GM18858 (cell line): ENCODE results near the gene ERV3-1.
"Not testable (repeated sequence)": the region's sequence is repeated elsewhere in the genome, so short reads cannot be mapped to it uniquely, and the experiment has no call there.

Experiments used
- ATAC-seq: cut with Tn5 transposase; IDR thresholded peaks from one replicate; pipeline ENCODE4 v1.9.1; 2021; ENCODE audit not compliant: unreplicated experiment

Gene ERV3-1

DNA sequence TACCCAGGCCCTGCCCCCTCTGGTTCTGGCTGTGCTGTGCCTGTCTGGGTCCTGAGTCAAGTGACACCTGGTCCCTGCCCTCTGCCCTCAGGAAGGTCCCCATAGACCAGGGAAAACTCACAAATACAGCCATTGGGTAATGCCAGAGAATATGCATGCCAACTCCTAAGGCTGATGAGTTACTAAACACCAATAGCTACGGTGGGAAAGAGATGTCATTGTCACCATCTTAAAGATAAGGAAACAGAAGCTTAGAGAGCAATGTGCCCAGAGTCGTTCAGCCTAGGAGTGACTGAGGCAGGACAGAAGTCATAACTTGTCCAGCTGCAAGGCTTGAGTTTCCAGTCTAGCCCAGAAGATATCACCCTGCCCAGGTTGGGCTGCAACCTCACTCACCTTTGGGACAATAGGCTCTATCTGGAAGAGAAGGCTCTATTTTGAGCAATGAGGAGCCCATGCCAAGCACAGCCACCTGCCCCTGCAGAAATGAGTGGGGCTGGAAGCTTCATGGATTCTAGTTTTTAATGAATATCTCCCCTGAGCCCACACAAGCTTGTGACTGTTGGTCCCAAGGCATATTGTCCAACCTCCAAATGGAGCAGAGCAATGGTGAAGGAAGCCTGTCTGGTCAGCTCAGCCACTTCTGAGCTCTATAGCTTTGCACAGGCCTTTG lies 60.8 kb downstream of the ERV3-1 start:
- ATAC-seq = no peak

DNA sequence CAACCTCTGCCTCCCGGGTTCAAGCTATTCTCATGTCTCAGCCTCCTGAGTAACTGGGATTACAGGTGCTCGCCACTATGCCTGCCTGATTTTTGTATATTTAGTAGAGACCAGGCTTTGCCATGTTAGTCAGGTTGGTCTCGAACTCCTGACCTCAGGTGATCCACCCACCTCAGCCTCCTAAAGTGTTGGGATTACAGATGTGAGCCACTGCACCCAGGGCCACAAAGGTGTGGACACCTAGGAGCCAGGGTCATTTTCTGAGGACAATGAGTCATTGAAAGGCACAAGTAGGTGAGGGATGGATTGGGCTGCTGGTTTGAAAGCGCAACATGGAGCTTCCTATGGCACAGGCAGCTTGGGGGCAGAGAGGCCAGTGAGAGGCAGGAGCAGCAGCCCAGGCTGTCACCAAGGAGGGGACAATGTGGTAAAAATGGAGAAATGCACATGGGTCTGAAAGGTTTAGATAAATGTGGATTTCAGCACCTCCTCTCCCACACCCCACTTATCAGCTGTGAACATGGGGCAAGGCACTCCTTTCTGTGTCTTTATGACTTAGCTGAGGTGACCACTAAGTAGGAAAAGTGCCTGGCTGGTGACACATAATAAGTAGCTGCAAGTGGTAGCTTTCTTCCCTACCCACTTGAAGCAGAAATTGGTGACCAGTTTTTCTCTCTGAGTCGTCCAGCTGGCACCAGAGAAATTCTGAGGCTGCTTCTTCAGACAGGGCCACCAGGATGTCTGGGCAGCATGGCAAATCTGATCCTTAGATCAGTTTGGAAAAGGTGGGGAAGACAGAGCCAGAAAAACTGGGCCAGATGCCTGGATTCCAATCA lies 61.6 kb downstream of the ERV3-1 start:
- not testable (repeated sequence) for ATAC-seq
